Right lobe of liver (tissue), 4 donors: Measurements from ENCODE around the gene SHROOM2.

Source experiments
- POLR2A ChIP-seq: fragments of 450-650 bp; IDR thresholded peaks from one replicate; pipeline ENCODE4 v1.6.1; 2017; ENCODE audit warnings: antibody characterized with exemption, mild to moderate bottlenecking
- TF ChIP-seq, protein P1 (sequence below), 4 donors: fragments of 200-600 bp in 3 of 4; fragments of 450-650 bp in 1 of 4; IDR thresholded peaks; one replicate each; pipeline versions ENCODE4 v1.5.1 to v1.8.0; 2016 to 2022; ENCODE audit warnings: antibody characterized with exemption in 4 of 4, mild to moderate bottlenecking in 2 of 4
- donor health status: DM: no; HTN: no; CAD: no.
- donor health status: DM: no; HTN: no; CAD: no.
- donor health status: DM: no; HTN: yes; CAD: no.

DNA sequence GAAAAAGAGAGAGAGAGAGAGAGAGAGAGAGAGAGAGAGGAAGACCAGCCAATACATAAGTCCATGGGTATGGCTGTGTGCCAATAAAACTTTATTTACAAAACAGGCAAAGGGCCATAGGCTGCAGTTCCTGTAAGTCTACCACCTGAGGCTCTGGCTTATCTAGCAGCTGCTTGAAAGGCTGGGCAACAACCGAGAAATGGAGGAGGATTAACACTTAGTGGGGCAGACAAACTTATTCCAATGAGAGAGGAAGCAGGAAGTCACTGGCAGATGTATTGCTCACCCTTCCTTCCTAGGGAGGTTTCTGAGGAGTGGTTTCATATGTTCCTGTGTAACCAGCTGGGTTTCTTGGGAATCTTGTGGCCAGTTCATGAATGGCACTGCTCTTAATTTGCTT is 15.9 kb upstream of the SHROOM2 start:
- TF ChIP-seq, protein P1, sequence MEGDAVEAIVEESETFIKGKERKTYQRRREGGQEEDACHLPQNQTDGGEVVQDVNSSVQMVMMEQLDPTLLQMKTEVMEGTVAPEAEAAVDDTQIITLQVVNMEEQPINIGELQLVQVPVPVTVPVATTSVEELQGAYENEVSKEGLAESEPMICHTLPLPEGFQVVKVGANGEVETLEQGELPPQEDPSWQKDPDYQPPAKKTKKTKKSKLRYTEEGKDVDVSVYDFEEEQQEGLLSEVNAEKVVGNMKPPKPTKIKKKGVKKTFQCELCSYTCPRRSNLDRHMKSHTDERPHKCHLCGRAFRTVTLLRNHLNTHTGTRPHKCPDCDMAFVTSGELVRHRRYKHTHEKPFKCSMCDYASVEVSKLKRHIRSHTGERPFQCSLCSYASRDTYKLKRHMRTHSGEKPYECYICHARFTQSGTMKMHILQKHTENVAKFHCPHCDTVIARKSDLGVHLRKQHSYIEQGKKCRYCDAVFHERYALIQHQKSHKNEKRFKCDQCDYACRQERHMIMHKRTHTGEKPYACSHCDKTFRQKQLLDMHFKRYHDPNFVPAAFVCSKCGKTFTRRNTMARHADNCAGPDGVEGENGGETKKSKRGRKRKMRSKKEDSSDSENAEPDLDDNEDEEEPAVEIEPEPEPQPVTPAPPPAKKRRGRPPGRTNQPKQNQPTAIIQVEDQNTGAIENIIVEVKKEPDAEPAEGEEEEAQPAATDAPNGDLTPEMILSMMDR (IDR thresholded peaks at IDR 0.05): no peak
- TF ChIP-seq POLR2A: no peak
